ENCODE data around the gene GGACT. TPM values are rescaled to one million over a fixed set of nuclear protein-coding genes. Genes with fewer than 3 reads are reported as not detected.

Gene GGACT
- total RNA-seq, 3 donors from 2014 or later: 1.8 to 4.8 (median 2.3) TPM

- no peaks in the 10 kb centered on the region for H3K27me3 ChIP-seq
- intact Hi-C loops (cut with DNase I; ENCODE audit: low total_unique reads): no loop called here
- no peaks in the 10 kb centered on the region for H3K9me3 ChIP-seq
- H3K4me3 ChIP-seq: no peak overlapping the region
- no peak overlapping the region for H3K27ac ChIP-seq
- DNase-seq (ENCODE audit: low spot score in 2 of 2): no peak
- H3K4me1 ChIP-seq: peaks cover 0 to 4% of the 10 kb centered on the region in 2 donors
- H3K36me3 ChIP-seq: no peaks in the 10 kb centered on the region
- TF ChIP-seq POLR2A (IDR thresholded peaks at IDR 0.05): no peak
- TF ChIP-seq CTCF (IDR thresholded peaks at IDR 0.05): no peak
- no peak for TF ChIP-seq POLR2AphosphoS5 (IDR thresholded peaks at IDR 0.05)
These were observed 22.1 kb upstream of the GGACT start for GRCh38 chr13:100610391-100611347.

- TF ChIP-seq POLR2A (IDR thresholded peaks at IDR 0.05): no peak
- no peak for TF ChIP-seq CTCF (IDR thresholded peaks at IDR 0.05)
- TF ChIP-seq POLR2AphosphoS5 (IDR thresholded peaks at IDR 0.05): no peak
- no peak overlapping the region for H3K27ac ChIP-seq
- H3K36me3 ChIP-seq: no peaks in the 10 kb centered on the region
- peaks cover 0 to 4% of the 10 kb centered on the region in 2 donors for H3K4me1 ChIP-seq
- DNase-seq (ENCODE audit: low spot score in 2 of 2): no peak
- no peak overlapping the region for H3K4me3 ChIP-seq
- intact Hi-C loops (cut with DNase I; ENCODE audit: low total_unique reads): no loop called here
- H3K9me3 ChIP-seq: no peaks in the 10 kb centered on the region
- no peaks in the 10 kb centered on the region for H3K27me3 ChIP-seq
These were observed 20.3 kb upstream of the GGACT start for GRCh38 chr13:100608906-100609305.

GRCh38 chr13:100608489-100608888, 19.9 kb upstream of the GGACT start:
- Histone ChIP-seq H3K4me3 (no peak overlapping the region), H3K4me1 (peaks cover 0 to 4% of the 10 kb centered on the region in 2 donors), H3K36me3 (no peaks in the 10 kb centered on the region), H3K9me3 (no peaks in the 10 kb centered on the region), H3K27me3 (no peaks in the 10 kb centered on the region), H3K27ac (no peak overlapping the region)
- no peak for TF ChIP-seq POLR2A (IDR thresholded peaks at IDR 0.05)
- no peak for TF ChIP-seq CTCF (IDR thresholded peaks at IDR 0.05)
- TF ChIP-seq POLR2AphosphoS5 (IDR thresholded peaks at IDR 0.05): no peak
- intact Hi-C loops (cut with DNase I; ENCODE audit: low total_unique reads): no loop called here
- DNase-seq (ENCODE audit: low spot score in 2 of 2): no peak

- no peak for DNase-seq (ENCODE audit: low spot score in 2 of 2)
- intact Hi-C loops (cut with DNase I; ENCODE audit: low total_unique reads): no loop called here
- Histone ChIP-seq H3K9me3 (no peaks in the 10 kb centered on the region), H3K27ac (no peak overlapping the region), H3K27me3 (no peaks in the 10 kb centered on the region), H3K4me1 (no peaks in the 10 kb centered on the region), H3K36me3 (no peaks in the 10 kb centered on the region), H3K4me3 (no peak overlapping the region)
- TF ChIP-seq POLR2AphosphoS5 (IDR thresholded peaks at IDR 0.05) (no peak), CTCF (IDR thresholded peaks at IDR 0.05) (no peak), POLR2A (IDR thresholded peaks at IDR 0.05) (no peak)
These were observed 16.5 kb upstream of the GGACT start for GRCh38 chr13:100604918-100605710.
